Glomerular visceral epithelial cell (primary cell): ENCODE measurements around the gene GREB1L.
"Not testable (repeated sequence)": the region's sequence is repeated elsewhere in the genome, so short reads cannot be mapped to it uniquely, and the experiment has no call there.

Source experiments
- DNase-seq: peaks from one replicate; pipeline ENCODE4 v3.0.0-alpha.2; 2016; ENCODE audit errors: extremely low spot score

GREB1L gene

DNA sequence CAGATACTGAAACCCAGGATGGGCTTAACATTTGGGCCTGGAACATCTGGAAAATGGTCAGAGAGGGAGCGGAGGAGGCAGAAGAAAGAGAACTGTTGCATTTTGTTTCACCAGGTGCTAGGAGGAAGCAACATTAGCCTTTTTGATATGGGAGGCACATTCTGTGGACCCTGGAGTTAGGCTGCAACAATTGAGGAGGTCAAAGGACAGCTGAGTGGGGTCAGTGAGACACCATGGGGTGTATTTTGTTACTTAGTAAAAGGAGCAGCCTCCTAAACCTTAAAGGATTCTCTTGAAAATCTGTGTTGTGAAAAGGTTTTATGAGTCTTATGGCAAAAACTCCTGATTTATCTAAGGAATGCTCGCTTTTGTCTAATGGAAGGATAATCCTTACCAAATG lies 124.9 kb downstream of the GREB1L start:
- no peak for DNase-seq

DNA sequence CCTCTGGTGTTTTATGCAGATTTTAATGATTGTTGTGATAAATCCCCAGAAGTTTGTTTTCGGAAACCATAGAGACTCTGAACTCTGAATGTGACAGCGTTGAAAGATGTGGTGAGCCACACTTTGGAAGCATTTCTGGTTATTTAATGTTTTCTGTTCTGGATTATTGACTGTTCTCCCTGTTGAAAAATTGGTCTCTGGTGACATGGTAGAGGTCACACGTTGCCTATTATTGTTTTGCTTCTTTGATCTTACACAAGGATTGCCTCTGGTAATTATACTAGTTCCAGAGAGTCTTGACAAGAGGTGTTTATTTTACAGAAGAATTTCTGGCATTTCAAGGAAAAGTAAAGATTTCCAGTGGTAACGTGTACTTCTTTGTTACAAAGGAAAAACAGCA lies 127.1 kb downstream of the GREB1L start:
- DNase-seq, result no peak

DNA sequence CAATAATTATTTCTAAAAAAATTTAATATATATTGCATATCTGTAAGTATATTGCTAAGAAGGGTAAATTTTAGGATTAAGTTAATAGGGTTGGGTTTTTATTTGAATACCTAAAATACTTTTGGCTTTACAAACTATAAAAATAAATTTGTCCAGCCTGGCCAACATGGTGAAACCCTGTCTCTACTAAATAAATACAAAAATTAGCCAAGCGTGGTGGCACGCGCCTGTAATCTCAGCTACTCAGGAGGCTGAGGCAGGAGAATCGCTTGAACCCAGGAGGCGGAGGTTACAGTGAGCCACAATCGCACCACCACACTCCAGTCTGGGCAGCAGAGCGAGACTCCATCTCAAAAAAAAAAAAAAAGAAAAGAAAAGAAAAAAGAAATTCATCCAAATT lies 127.6 kb downstream of the GREB1L start:
- not testable (repeated sequence) for DNase-seq

DNA sequence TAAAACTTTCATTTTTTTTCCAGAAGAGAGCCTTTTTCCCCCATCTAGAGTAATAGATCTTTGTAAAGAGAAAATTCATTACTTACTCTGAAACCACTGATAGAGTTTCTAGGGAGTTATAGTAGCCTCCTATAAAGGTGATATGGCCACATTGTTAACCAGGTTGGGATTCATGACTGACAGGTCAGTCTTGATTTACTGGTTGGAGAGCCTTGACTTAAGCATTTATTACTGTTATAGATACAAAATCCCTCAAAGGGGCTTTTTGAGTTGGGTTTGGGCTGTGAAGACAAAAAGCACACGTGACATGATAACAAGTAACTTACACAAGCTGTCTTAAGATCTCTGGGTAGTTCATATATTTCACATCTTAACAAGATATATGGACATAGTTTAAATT lies 141.0 kb downstream of the GREB1L start:
- DNase-seq, result no peak

DNA sequence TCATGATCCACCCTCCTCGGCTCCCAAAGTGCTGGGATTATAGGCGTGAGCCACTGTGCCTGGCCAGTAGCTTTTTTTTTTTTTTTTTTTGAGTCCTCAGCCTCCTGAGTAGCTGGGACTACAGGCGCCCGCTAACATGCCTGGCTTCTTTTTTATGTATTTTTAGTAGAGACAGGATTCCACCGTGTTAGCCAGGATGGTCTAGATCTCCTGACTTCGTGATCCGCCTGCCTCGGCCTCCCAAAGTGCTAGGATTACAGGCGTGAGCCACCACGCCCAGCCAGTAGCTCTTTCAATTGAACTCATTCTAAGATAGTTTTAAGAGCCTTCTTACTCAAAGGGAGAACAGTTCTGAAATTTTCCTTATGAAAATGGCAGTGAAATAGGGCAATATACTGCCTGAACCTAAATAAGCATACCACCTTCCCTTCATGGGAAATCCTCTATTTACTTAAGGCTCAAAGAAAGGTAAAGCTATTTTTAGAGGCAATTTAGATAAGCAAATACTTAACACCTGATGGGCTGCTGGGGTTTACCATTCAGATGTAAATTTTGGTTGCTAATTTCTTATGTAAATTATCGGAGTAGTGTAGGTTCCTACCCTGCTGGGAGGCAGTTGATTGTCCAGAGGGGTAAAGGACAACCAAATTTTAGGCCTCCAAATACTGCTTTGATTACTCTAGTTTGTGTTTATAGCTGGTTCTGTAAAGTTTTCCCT lies 144.7 kb downstream of the GREB1L start:
- no peak for DNase-seq

DNA sequence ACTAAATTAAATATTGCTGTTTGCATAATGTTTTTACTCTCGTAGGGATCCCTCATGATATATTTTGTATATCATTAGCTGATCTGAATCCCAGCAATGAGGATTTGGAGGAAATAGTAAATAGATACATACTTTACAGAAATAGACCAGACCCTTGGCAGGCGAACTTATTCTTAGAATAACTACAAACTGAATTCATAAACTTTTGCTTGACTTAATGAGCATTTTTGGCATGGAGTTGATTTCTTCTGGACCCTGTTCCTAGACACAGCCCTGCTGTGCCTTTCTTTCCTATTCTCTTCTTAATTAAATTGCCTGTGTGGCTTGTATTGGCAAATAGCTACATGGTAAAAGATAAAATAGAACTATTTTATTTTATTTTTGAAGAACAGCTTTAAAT lies 145.9 kb downstream of the GREB1L start:
- DNase-seq, result no peak

DNA sequence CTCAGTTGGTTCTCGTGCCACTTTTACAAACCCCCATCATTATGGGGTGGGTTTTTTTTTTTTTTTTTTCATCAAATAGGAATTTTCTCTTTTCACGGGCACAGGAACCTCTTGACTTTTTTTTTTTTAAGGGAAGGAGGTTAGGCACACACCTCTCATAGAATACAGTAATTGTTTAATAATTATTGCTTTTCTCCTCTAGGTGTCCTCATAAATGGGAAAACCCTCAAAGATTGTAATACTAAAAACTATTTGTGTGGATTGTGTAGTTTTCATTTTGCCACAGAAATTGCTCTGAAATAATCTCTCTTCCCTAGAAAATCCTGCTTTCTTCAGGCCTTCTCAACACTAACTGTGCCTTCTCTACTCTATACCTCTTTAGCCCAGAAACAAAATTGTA lies 147.3 kb downstream of the GREB1L start:
- DNase-seq, result no peak

DNA sequence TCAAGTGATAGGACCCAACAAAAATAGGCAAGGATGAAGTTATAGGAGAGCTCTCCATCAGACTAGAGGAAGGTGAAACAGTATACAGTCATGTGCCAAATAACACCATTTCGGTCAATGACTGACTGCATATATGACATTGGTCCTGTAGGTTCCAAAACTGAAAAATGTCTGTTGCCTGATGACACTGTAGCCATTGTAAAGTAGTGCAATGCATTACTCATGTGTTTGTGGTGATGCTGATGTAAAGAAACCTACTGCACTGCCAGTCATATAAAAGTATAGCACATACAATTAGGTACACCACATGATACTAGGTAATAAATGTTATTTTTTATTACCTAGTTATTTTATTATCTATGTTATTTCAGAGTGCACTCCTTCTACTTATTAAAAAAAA lies 147.9 kb downstream of the GREB1L start:
- no peak for DNase-seq

DNA sequence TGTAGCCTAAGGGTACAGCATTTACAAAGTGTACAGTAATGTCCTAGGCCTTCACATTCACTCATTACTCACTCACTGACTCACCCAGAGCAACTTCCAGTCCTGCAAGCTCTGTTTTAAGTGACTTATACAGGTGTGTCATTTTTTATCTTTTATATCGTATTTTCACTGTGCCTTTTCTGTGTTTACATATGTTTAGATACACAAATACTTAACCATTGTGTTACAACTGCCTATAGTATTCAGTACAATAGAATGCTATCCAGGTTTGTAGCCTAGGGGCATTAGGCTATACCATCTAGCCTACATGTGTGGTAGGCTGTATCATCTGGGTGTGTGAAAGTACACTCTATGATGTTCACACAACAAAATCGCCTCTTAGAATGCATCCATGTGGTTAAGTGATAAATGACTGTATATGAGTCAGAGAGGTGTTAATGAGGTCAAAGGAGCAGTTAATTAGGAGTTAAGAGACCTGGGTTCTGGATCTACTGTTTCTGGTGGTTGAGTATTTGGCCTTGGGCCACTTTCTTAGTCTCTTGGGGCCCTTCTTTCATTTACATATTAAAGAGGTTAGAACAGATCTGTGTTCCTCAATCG lies 149.1 kb downstream of the GREB1L start:
- DNase-seq, result peak; percentile 38

DNA sequence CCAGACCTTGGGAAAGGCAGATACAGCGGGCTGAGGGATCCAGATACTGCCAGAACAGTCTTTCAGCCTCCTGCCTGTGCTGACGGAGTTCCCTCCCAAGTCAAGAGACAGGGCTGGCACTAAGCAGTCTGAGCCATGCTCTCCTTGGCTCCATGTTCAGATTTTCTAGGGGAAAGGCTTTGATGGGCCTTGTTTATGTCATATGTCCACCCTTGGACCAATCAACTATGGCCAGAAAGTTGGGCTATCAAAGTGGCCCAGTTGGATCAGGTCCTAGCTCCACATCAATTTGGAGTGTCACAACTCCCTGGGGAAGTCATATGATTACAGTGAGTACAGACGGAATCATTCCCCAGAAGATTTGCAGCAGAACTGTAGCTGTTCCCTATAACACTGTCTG lies 152.0 kb downstream of the GREB1L start:
- DNase-seq, result no peak

DNA sequence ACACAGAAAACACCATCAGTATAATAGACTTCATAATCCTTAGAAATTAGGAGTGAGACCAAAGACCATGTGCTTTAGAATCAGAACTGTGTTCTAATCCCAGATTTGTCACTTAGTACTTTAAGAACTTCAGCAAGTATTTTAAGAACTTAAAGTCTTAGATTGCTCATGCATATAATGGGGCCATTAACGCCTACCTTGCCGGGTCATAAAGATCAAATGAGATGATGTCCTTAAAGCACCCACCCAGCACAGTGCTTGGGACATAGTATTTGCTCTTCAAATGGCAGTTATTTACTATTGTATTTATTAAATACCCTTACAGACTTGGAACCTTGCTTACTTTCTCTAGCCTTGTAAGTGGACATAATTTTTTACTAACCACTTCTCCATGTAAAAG lies 156.1 kb downstream of the GREB1L start:
- no peak for DNase-seq

DNA sequence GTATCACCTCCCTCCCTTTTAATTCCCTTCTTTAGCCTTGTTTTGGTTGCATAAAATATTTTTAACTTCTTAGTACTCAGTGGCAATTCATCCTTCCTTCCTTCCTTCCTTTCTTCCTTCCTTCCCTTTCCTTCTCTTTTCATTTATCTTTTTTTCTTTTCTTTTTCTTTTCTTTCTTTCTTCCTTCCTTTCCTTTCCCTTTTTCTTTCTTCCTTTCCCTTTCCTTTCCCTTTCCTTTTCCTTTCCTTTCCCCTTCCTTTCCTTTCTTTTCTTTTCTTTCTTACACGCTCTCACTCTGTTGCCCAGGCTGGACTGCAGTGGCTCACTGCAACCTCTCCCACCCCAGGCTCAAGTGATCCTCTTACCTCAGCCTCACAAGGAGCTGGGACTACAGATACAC lies 160.2 kb downstream of the GREB1L start:
- no peak for DNase-seq

DNA sequence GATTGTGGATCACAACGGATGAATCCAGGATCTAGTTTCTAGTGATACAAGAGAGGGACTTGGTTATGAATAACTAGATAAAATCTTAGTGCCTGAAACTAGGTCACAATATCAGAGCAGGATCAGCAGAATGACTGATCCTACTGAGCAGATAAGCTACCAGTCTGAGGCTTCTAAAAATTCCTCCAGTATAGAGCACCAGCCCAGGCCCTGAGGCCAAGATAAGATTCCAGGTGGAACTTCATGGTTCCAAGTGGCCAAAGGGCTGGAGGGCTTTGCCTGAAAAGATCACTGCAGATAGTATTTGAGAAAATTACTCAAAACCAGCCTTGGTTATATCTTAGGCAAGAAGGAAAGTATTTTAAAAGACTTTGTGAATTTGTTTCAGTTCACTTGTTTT lies 162.4 kb downstream of the GREB1L start:
- no peak for DNase-seq

DNA sequence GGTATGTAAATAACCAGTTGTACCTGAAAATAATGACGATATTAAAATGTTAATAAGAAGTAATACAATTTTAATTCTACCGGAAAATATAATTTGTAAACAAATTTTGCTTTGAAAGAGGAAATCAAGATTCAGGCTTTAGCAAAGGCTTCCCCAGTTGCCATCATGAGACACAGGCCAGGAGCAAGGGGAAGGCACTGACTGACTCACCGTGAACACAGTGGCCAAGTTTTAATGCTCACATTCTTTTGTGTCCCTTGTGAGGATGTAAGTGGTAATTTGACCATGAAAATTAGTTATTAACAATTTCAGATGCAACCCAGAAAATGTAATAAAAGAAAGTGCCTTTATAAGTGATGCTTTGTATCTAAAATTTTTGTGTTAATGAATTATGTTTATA lies 164.1 kb downstream of the GREB1L start:
- peak; percentile 43 for DNase-seq

DNA sequence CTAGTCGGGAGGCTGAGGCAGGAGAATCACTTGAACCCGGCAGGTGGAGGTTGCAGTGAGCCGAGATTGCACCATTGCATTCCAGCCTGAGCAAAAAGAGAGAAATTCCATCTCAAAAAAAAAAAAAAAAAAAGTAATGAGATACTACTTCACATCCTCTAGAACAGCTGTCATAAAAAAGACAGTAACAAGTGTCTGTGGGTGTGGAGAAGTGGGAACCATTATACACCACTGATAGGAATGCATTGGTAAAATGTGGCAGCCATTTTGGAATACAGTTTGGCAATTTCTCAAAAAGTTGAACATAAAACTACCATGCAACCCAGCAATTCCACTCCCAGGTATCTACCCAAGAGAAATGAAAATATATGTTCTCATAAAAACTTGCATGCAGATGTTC lies 166.6 kb downstream of the GREB1L start:
- DNase-seq, result no peak

DNA sequence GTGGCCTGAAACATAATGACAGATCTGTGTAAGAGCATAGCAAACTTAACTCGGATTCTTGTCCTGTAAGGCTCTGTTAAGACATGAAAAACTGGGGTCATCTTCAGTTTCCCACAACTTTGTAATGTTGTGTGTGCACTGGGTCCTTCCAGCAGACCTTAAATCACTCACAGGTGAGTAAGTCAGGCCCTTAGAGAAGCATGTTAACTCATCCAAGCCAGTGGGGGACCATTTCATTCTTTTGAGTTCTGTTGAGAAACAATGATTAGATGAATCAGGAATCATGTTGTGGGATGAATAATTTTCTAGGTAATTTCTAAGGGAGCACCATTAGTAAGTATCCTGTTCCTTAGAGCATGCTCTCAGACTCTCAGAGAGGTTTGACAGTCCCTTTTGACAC lies 191.4 kb downstream of the GREB1L start:
- DNase-seq, result no peak

DNA sequence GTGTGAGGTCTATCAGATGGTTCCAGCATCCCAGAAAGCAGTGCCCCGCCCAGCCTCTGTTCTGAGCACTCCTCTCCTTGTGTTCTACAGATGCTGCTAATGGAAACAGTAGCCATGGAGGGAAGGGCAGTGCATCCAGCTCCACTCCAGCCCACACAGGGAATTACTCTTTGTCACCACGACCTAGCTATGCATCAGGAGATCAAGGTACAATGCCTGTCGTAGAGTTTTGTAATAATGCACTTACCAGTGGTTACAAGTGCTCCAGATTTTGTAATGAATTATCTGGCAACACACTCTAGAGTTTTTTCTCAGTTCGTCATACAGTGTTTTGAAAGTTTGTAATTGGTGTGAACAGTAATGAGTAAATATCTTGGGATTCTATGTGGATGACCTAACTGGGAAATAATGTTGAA lies 197.4 kb downstream of the GREB1L start:
- DNase-seq, result peak; percentile 78

DNA sequence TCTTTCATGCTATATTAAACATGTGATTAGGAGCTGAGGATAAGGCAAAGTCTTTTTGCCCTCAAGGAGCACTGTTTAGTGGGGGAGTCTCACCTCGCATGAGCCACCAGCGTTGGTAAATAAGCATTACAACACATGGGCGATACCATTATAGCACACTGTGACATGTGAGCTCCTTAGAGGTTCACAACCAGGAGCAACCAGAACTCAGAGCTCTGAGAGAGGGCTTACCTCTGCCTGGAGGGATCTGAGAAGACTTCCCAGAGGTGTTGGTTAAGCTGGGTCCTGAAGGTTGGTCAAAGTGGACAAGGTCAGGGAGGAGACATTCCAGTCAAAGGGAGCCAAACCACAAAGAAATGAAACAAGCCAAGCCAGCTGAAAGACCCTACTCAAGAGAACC lies 199.6 kb downstream of the GREB1L start:
- DNase-seq, result no peak

DNA sequence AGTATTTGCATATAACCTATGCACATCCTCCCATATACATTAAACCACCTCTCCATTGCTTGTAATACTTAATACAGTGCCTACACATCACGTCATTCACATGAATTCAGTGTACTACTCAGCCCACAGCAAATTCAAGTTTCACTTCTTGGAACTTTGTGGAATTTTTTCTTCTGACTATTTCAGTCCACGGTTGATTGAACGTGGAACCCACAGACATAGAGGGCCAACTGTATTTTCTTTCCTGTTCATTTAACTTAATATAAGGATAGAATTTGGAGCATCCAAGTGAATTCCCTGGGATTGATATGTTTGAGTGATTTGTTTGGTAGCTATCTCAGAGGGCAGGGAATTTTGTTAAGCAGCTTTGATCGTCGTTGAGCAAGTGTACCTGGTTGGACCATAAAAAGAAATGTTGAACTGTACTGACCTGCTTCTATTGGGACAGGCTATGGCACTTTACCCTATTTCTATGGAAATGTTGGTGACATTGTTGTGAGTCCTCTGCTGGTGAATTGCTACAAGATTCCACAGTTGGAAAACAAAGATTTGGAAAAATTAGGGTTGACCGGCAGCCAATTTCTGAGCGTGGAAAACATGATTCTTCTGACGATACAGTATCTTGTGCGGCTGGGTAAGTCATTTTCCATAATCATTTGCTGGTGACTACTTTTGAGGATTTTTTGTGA lies 201.9 kb downstream of the GREB1L start:
- peak; percentile 70 for DNase-seq

DNA sequence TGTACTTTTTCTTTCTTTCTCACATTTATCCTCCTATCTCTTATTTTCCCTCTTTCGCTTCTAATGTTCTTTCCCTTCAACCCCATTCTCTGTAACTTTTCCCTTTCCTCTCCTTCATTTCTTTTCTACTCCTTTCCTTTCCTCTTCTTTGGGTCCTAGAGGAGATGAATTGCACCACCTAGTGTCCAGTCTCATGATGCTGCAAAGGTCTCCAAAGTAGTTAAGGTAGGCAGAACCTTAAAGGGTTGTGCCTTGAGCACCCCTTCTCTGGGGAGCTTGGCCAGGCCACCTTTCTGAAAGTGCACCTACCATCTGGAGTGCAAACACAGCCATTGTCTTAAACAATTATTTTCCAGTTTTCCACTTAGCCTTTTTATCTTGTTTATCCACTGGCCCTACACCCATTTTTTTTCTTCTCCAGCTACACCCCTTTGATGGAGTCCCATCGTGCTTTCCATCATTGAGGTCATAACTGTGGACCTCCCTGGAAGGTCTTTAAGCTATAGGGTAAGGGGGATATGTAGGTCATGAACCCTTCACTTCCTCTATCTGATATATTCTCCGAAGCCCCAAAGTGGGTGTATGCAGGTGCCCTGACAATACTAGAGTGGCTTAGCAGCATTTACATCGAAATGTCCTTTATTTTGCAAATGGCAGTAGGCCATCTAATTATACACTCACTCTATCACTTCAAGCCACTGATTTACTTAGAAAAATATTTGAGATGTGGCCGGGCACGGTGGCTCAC lies 202.6 kb downstream of the GREB1L start:
- DNase-seq, result peak; percentile 62

DNA sequence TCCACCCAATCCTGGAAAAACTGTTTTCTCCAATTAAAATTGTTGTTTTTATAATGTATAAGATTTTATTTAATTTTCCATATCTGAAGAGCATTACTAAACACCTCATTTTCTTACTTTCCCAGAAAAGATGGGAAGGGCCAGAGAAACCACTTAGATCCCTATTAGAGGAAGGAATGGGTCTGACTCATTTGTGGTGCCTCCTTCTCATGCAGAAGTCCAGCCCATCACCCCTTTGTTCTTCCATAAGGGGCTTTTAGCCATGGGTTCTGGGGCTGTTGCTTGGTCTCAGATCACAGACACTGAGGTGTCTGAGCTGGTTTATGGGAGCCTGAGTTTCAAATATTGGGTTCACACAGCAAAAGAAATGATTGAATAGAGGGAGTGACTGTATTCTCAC lies 206.3 kb downstream of the GREB1L start:
- no peak for DNase-seq
